HG03521 (cell line): Measurements from ENCODE around the gene ZNF512.
A peak's percentile ranks its signal among the peaks of the same experiment; 100 is the strongest.
"Not testable (repeated sequence)": the region's sequence is repeated elsewhere in the genome, so short reads cannot be mapped to it uniquely, and the experiment has no call there.

Source experiments
- ATAC-seq: cut with Tn5 transposase; IDR thresholded peaks from one replicate; pipeline ENCODE4 v1.9.1; 2021; ENCODE audit warnings: mild to moderate bottlenecking, moderate library complexity; ENCODE audit not compliant: unreplicated experiment

Gene ZNF512

DNA sequence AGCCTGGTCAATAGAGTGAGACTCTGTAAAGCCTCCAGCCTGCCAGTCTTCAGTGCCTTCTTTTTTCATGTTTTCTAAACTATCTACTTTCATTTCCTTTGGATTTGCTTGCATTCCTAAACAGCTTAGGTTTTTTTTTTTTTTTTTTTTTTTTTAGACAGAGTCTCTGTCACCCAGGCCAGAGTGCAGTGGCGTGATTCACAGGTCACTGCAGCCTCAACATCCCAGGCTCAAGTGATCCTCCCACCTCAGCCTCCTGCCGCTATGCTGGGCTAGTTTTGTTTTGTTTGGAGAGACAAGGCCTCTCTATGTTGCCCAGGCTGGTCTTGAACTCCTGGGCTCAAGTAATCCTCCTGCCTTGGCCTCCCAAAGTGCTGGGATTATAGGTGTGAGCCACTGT, 47.4 kb downstream of the ZNF512 start:
- not testable (repeated sequence) for ATAC-seq

DNA sequence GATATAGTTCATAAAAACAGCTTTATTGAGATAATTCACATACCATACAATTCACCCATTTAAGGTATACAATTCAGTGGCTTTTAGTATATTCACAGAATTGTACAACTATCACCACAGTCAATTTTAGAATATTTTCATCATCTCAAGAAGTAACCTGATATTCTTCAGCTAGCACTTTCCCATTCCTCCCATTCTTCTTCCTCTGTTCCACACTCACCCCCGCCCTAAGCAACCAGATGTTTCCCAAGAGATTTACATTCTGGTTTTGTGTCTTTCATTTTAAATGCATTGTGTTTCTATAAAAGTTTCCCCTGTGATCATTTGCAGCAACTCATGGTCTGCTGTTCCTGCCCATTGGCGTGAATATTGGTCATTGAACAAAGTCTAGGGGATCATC, 51.4 kb downstream of the ZNF512 start:
- ATAC-seq, result no peak

DNA sequence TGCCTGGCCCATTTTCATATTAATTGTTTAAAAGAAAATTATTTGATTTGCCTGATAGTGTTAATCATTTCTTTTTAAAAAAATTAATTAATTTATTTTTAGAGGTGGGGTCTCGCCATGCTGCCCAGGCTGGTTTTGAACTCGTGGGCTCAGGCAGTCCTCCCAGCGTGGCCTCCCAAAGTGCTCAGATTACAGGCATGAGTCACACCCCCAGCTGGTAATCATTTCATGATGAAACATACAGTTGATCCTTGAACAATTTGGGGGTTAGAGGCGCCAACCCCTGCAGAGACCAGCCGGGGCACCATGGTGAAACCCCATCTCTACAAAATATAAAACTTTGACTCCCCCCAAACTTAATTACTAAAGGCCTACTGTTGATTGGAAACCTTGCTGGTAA, 53.9 kb downstream of the ZNF512 start:
- no peak for ATAC-seq

DNA sequence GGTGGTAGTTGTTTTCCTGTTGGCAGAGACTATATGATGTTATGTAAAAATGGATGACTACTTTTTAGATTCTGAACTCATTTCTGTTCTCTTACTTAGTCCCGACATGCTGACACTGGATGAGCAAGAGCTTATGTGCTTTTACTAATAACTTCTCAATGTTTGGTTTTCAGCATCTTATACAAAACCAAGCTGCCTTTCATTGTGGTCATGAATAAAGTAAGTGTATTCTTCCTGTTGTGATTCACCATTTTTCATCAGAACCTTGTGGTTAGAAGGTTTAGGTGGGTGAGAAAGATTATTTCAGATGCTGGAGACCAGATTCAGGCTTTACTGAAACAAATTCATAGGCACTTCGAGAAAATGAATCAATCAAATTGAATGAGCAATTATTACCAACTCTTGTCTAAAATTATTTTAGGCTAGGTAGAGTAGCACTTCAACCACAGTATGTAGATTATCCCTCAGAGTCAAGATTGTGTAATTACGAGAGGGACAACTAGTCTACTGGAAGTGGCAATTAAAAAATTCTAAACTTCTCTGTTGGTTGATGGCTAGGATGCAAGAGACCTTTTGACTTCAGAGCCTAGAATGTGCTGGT, 55.3 kb downstream of the ZNF512 start:
- no peak for ATAC-seq

DNA sequence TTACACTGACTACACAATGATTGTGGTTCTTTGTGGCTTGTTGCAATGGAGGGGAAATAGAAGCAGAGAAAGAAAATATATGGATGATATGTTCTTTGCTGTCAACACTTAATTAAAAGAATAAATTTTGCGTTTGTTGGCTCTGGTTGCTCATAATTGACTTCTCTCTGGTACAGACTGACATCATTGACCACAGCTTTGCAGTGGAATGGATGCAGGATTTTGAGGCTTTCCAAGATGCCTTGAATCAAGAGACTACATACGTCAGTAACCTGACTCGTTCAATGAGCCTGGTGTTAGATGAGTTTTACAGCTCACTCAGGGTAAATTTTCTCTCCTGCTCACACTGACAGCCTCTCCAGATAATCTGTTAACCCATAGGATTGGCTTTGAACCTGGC, 55.9 kb downstream of the ZNF512 start:
- ATAC-seq, result no peak

DNA sequence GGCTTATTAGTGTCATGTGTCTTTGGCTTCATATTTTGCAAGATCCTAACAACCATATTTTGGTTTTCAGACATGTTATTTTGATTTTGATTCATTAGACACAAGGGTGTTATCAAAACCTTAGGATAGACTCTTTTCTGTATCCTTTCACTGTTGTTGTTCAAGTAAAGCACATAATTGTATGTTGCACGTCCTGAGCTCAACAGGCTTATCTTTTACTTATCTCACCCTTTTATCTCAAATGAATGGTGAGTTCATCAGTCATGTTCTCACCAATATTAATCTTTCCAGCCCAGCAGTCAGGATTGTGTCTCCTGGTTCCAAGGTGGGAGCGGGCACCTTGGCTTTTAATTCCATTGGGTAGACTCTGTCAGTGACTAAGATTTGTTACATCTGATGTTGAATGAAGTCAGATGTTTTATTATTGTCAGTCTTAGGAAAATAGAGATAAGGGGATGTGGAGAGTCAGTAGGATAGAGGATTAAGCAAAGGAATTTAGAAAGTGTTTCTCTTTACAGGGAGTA, 57.9 kb downstream of the ZNF512 start:
- no peak for ATAC-seq

DNA sequence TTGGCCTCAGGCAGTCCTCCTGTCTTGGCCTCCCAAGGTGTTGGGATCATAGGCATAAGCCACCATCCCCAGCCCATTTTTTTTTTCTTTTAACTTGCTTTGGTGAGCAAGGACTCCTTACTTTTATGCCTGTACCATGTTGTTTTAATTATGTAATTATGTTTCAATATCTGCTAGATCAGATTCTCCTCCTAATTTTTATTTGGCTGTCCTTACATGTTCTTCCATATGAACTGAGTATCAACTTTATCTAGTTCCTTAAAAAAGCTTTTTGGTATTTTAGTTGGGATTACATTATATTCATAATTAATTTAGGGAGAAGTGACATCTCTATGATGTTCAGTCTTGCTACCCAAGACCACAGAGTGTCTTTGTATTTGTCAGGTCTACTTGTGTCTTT, 62.4 kb downstream of the ZNF512 start:
- no peak for ATAC-seq

DNA sequence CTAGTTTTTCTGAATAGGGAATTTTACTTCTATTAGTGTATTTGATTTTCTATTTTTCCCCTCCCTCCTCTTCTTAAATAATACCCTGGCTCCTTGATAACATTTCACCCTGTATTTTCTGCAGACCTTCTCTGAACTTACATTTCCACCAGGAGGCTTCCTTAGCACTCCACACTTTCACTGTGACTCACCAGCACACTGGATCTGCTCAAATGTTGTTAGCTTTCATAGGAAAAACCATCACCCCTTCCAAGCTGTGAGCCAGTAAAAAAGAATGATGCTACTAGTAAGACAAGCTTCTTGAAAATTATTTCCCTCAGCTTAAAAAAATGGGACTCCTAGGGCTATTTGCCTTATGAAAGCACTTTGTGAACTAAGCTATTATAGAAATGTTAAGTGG, 64.4 kb downstream of the ZNF512 start:
- ATAC-seq, result no peak

DNA sequence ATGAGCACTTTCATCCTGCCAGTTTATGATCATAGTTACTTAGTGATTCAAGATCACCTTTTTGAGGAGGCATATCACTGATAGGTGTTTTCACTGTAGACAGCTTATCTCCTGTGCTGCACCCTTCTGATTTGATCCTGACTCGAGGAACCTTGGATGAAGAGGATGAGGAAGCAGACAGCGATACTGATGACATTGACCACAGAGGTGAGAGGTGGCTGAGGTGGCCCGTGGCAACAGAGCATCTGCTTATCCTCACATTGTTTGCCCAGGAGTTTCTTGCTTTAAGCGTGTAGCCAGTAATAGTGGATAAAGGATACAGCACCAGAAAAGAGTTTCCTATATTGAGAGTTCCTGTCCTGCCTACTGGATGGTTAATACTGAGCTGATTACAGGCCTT, 64.9 kb downstream of the ZNF512 start:
- ATAC-seq, result no peak

DNA sequence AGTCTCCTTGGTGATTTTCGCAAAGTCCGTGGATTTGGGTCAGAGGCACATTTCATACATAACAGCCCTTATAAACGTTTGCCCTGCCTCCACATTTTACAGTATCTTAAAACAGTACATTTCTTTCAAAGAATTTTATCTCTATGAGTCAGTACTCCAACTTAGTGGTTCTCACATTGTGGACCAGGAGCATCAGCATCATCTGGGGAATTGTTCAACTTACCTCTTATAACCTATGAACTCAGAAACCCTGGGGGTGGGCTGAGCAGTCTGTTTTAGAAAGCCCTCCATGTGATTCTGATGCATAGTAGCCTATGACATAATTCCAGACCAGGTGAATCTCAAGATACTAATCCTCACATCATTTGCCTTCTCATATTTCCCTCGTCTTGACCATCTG, 68.2 kb downstream of the ZNF512 start:
- ATAC-seq, result no peak

DNA sequence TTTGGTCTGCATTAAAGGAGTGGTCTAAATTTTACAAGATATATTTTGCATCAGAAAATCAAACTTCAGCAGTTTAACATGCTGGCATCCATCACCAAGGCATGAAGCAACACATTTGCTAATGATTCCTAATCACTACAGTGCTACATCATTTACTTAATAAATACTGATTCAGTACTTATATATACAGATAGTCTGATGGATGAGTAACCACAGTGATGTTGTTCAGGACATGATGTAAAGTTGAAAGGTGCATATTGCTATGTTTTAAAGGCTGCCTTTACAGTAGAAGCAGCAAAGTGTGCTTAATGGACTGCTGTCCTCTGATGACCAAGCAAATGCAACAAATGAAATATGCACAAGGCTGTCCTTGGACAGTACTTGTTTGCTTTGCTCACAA, 69.5 kb downstream of the ZNF512 start:
- ATAC-seq, result no peak

DNA sequence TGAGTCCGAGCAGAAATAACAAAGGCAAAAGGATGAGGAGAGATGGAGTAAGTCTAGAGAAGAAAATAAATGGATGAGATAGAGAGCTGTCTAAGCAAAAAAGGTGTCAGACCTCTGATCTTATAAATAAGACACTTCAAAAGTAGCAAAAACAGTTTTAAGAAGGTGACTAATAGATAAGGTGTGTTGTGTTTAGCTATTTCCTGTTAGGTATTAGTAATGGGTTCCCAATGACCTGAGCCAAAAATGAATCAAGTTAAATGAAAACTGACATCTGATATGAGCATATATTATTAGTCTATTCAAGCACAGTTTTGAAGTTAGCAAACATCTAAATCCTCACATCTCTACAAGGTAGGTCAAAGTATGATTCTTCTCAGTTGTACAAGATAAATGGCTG, 69.9 kb downstream of the ZNF512 start:
- ATAC-seq, result no peak

DNA sequence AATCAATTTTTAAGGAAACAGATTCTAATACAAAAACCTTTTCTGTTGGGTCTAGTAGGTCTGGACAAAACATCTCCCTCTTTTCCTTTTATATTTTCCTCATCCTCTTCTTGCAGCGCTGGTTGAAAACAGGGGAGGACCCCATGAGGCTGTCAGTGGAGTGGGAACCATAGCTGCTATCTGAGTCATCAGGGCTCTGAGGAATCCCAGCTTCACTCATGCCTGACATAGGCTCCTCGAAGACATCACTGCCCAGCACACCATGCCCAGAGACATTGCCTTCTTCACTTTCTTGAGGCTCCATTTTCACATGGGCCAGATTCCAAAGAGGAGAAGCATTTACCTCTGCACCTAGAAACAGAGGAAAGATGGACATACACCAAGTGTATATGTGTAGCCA, 70.6 kb downstream of the ZNF512 start:
- no peak for ATAC-seq

DNA sequence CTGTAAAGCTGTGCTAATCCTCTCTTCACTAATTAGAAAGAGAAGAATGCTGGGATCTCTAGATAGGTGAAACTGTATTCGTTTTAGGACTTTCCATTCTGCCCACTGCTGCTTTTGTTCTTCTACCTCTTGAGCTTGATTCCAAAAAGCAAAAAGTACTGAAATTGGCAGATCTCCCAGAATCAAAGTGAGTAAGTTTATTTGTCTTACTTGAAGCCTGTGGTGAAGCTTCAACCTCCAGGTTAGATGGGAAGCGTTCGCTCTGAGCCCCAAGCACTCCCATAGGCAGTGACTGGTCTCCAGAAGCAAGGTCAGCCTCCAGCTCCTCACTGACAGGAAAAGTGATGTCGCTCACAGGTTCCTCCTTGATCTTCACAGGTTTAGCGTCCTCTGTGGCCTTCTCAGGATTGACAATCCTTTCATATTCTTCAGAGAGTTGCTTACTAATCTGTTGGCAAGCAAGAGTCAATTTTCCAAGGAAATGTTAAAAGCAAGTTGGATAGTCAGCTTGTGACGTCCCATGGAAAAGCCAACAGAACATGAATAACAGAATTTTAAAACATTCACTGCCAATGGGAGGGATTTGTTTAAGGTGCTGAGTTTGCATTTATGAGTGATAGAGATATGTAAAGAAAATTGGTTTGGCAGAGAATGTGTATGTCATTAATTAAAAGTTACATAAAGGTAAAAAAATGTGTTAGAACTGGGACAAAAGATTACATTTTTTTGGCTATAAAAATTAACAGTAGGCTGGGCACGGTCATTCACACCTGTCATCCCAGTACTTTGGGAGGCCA, 72.5 kb downstream of the ZNF512 start:
- ATAC-seq, result no peak

DNA sequence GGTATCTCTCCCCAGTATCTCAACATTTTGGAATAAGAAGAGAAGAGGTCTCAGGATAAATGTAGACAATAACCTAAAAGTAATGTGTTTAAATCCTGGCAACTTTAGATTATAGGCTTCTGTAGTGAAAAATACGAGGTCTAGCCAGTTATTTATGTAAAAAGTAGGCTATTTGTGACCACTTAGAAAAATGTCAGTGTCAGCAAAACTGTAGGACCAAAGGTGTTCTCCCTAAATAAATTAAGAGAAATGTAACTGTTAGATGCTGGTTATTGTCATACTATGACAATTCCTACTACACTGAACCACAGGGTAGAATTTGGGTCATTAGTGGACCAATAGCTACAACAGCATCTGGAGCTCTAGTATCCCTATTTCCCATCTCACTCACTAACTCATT, 78.5 kb downstream of the ZNF512 start:
- no peak for ATAC-seq

DNA sequence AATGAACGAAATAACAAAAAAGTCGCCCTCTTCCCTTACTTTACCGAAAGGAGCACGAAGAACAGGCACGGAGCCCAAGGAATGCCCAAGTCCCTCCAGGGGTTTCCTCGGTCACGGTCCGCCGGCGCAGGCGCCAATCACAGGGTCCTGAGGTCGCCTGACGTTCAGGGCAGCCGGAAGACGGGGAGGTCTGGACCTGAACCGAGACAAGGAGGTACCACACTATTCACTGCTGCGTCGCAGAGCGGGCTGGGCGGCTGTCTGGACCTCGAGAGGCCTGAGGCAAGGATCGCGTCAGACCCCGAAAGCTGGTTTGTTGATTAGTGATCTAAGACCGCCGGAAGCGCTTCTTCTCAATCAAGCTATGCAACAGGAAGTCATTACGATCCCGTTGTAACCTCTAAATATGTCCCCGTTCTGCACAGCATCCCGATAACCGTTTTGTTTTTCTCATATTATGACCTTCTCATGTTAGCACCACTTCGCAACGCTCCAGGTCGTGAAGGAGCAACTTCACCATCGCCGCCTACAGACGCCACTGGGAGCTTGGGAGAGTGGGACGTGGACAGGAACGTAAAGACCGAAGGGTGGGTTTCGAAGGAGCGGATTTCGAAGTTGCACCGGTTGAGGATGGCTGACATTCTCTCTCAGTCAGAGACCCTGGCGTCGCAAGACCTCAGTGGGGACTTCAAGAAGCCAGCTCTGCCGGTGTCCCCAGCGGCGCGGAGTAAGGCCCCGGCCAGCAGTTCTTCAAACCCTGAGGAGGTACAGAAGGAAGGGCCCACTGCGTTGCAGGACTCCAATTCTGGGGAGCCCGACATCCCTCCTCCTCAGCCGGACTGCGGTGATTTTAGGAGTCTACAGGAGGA, 80.7 kb downstream of the ZNF512 start, which contains the start of the genes SLC4A1AP and SUPT7L:
Gene SLC4A1AP (plus strand): TSS at position 605 of the 869 bp plus-strand sequence. CDS start 26 bp downstream, at position 631.
Gene SUPT7L (minus strand): TSS at position 330 of the 869 bp plus-strand sequence. CDS start 1,422 bp downstream, outside the sequence.
- ATAC-seq, result peak; percentile 65

DNA sequence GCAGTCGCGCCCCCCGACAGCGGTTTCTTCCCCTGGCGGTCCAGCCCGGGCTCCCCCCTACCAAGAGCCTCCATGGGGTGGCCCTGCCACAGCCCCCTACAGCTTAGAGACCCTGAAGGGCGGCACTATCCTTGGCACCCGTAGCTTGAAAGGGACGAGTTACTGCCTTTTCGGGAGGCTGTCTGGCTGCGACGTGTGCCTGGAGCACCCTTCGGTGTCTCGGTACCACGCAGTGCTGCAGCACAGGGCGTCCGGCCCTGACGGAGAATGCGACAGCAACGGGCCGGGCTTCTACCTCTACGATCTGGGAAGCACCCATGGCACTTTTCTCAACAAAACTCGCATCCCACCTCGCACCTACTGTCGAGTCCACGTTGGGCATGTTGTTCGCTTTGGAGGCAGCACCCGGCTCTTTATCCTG, 81.3 kb downstream of the ZNF512 start:
- ATAC-seq, result peak; percentile 32

DNA sequence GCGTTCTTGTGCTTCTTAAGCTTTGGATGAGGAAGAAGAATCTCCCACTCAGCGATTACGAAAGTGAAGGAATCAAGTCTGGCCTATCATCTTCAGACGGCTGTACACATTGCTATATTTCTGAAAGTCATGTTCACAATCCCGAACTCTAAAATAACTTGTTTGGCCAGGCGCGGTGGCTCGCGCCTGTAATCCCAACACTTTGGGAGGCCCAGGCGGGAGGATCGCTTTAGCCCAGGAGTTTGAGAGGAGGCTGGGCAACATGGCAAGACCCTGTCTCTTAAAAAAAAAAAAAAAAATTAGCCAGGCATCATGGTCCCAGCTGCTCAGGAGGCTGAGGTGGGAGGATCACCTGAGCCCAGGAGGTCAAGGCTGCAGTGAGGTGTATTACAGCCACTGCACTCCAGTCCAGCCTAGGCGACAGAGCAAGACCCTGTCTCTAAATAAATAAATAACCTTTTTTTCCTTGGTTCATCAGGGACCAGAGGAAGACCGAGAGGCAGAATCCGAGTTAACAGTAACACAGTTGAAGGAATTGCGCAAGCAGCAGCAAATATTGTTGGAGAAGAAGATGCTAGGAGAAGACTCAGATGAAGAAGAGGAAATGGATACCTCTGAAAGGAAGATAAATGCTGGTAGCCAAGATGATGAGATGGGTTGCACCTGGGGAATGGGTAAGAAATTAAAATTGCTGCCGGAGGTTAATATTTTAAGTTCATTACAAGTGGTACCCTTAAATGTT, 82.0 kb downstream of the ZNF512 start:
- ATAC-seq, result no peak

DNA sequence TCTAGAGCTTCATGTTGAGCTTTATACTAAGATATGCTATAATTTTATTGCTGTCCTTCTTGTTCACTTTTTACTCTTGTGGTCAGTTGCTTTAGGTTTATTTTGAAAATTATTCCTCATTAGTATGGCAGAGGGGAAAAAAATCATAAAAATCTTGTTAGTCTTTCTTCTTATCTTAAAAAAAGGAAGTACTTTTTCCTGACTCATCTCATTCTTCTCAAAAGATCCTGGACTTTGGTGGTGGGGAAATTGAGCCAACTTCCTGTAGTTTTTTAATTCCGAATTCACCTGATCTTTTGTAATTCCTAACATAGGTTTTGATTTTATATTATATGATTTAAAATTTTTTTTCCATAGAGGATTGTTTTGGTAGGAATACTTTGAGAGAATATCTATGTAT, 84.6 kb downstream of the ZNF512 start:
- no peak for ATAC-seq

DNA sequence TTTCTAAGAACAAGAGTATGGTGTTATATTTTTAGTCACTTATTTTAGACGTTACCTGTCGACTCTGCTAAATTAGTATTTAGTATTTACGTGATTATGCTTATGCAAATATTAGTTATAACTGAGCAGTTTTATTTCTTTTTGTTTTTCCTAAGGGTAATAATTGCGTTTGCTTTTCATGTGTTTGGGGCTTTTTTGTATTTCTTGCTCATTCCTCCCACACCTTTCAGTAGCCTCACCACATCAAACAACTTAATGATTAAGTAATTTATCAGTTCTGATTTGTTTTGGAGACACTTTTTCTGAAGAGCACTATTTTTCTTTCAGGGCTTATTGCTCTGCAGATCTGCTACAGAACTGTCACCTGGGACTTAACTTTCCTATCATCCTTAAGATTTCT, 88.4 kb downstream of the ZNF512 start:
- no peak for ATAC-seq
